Femur (tissue), 1 donor: ENCODE results near the gene ANKH.
A peak's percentile ranks its signal among the peaks of the same experiment; 100 is the strongest.

Experiments used
- DNase-seq: peaks from one replicate; pipeline ENCODE4 v3.0.0-alpha.2; 2017

ANKH gene

DNA sequence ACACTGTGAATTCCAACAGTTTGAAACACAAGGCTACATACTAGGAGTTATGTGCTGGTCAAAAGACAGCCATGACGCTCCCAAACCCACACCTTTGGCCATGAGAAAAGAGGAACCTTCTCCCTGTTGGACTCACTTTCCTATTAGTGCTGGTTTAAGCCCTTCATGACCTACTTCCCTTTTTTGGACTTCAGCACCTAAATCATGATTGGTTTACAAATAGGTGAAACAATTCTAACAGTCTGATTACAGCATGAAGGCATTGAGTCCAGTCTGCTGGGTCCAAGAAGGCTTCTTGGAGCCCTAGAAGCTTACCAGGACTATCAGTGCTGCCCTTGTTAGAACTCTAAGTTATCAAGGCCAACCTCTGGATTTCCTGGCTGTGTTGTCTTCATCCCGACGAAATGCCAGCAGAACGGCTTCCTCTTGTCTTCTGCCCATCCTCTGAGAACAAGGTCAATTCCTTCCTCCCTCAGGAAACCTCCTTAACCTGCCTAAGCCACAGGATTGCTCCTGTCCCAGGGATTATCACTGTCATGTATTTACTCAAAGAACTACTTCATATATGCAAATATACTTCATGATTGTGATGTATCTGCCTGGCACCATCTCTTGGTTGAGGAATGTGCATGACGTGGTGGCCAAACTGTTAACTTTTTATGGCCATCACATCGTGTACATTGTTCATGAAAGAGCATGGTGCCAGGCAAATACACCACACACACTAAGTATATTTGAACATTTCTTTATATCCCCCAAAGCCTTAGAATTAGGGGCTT lies 83.6 kb downstream of the ANKH start:
- no peak for DNase-seq

DNA sequence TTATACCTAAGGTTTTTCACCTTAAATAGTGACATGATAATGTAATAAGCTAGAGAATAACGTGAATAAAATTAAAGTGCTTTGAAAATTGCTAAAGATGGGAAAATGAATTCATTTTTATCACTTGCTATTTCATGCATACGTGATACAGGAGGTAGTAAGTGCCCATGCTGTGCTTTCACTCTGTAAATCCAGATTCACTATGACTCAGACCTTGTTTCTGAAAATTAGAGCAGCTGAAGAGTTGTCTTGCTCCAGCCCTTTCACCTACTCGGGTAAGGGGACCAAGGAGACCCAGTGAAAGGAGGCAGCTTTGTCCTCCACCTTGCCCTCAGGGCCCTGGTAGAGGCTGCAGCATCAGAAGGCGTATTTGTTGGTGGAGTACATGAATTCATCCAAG lies 87.9 kb downstream of the ANKH start:
- DNase-seq: no peak

DNA sequence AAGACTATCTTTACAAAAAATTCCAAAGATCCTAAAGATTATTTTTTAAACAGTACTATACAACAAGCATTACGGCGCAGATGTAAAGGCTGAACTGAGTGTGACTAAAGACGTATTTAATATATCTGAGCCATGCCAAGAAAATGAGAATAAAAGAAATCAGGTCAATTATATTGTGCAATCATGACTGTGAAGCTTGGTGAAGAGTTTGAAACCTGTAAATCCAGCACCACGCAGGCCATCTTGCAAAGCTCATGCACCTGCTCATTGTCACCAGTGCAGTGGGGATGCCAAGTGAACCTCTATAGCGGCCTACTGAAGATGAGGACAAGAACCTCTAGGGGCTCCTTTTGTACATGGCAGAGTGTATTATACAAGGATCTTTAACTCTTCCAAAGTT lies 89.0 kb downstream of the ANKH start:
- DNase-seq: no peak

DNA sequence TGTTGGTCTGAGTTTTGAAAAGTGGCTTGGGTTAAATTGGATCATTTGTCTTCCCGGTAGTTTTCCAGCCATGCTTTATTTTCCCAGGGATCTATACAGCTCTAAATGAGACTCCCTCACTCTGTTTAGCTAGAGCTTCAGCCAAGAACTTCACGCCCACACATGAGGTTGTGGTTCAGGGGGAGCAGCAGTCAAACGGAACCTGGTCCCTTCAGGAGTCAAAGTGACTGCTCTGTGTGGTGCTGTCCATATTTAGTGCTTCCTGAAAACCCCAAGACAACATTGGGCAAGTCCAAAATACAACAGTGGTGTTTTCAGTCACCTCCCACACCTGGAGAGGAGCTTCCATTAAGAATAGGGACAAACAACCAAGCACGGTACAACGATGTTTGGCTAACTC lies 90.5 kb downstream of the ANKH start:
- no peak for DNase-seq

DNA sequence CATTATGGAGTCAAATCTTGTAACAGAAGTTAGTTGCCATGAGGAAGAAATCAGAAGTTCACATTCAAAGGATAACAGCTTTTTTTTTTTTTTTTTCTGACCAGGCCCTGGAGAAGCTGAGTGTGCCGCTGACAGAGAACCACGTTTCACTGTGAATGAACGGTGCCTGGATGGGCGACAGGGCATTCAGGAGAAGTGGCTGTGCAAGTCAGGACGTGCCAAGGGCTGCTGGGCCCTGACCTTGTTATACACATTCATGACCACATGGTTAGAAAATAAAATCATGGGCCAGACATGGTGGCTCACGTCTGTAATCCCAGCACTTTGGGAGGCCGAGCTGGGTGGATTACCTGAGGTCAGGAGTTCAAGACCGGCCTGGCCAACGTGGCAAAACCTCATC lies 91.6 kb downstream of the ANKH start:
- no peak for DNase-seq

DNA sequence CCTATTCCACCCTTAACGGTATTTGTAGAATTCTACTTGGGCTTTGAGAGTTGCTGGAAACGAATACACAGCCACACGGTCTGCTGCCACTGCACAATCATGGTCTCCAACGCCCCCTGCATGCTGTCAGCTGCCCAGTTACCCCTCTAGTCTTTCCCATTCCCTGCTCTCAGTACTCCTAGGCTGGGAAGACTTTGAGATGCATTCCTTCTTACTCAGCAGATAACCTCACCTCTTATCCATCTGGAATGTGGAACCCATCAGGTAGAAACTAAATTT lies 92.8 kb downstream of the ANKH start:
- DNase-seq: no peak

DNA sequence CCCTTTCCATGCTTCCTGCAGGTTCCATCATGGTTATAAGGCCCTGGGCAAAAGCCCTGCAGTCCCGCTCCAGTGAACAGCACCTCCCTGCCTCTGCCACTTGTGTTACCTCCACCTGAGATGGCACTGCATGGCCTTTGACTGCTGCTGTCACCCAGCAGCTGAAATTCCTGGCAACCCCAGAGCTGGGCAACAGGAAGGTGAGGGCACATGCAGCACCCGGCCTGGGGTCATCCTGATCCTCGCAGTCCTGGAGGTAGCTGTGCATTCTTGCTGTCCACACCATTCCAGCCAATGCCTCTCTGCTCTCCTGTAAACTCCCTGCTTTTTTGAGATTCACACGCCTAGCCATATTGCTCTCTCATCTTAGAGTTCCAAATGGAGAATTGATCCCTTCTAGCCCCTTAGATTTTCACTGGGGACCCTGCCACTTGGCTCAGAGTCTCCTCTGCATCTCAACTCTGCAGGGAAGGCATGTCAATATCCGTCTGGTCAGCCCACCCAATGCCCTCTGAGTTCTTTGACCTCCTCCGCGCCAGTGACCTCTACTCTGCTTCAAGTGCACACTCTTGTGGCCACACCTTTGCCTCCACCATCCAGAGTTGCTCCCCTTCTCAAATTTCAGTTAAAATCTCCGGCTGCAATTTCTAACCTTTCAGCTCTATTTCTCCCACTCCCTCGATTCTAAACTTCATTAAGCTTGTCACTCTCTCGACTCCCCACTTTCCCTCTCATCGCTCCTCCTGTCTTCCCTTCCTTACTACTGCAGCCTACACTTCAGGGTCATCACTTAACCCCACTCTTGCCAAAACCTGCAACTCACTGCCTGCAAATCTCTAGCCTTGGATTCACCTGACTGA lies 93.4 kb downstream of the ANKH start:
- no peak for DNase-seq

DNA sequence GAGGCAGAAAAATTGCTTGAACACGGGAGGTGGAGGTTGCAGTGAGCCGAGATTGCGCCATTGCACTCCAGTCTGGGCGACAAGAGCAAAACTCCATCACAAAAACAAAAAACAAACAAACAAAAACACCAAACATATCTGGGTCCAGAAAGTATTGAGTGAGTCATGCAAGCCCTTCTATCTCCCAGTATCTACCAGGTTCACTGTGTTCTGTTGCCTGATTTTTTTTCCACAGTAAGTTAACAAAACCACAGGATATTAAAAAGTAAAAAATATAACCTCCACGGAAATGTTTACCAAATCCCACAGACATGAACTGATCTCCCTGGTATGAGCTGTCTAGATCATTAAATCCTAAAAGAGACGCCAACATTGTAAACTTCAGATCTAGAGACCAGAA lies 94.4 kb downstream of the ANKH start:
- DNase-seq: no peak

DNA sequence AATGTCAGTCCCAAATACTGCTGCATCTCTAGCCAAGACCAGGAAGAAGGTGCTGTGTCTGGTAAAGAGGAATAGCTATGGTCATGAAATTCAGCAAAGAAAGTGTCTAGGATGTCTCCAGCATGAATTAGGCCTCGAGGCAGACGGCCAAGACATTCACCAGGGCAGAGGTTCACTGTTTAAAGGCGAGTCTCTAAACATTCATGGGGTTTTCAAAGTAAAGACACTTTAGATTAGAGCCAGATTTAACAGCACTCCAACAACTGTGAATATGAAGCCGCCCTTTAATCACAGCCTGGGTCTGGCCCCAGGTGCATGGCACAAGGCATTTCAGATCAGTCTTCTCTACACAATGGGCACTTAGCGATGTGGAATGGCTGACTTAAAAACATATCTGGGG lies 95.0 kb downstream of the ANKH start:
- no peak for DNase-seq

DNA sequence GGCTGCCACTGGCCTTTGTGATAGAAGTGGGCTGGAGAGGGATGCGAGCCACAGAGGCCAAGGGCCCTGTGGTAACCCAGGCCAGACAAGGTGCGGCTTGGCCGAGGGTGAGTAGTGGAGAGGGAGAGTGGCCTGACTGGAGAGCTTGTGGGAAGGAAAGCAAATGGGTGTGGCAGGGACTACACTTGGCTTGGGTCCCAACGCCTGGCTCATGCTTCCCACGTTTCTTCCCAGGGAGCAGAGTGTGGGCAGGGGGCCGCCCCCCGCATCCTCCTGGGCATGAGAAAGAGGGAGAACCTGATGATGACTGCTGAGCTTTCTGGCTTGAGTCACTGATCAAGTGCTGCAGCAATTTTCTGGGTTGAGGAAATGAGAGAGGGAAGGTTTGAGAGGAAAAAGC lies 95.7 kb downstream of the ANKH start:
- DNase-seq: peak; percentile 28

DNA sequence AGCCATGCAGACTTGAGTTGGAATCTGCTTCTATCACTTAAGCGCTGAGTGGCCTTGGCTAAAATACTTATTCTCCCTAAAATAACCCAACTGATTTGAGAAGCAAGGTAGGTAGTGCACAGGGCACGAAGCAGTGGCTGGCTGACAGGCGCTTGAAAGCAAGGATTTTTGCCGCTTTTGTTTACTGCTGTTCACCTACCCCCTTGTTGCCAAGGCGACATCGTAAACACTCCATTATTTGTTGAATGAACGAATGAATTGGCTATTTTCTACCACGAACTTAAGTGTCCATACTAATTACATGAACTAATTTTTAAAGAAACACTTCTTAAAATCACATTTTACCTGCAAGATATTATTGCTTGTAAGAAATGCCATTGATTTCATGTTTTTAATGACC lies 98.0 kb downstream of the ANKH start:
- DNase-seq: no peak

DNA sequence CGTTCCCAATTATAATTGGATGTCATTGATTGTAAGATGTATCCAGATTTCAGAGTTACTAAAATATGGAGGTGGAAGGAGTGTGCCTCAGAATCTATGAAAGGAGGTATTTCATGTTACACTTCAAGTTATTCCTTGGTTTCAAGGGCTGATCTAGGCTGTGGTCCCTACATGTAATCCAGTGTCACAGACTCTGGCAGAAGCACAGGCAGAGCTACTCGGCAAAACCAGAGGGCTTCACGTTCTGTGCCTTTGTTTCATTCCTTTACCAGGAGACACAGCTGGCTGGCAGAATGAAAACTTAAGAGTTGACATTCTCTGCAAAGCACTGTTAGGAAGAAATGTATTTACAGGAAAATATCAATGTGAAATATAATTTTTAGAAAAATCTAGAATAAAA lies 99.6 kb downstream of the ANKH start:
- DNase-seq: no peak

DNA sequence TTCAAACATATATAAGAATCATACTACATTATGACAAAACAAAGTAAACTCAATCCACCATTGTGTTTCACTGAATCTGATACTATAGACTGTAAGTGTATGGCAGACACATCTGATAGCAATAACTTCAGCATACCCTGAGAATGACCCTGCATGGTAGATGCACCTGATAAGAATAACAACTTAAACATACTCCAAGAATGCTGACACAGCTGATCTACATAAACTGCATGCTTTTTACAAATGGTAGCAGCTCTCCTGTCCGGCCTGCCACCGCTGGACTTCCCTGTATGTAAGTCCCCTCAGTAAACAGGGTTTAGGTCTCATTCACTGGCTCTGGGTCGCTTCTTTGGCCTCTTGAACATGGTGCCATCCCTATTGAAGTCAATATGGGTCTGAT lies 100.4 kb downstream of the ANKH start:
- no peak for DNase-seq

DNA sequence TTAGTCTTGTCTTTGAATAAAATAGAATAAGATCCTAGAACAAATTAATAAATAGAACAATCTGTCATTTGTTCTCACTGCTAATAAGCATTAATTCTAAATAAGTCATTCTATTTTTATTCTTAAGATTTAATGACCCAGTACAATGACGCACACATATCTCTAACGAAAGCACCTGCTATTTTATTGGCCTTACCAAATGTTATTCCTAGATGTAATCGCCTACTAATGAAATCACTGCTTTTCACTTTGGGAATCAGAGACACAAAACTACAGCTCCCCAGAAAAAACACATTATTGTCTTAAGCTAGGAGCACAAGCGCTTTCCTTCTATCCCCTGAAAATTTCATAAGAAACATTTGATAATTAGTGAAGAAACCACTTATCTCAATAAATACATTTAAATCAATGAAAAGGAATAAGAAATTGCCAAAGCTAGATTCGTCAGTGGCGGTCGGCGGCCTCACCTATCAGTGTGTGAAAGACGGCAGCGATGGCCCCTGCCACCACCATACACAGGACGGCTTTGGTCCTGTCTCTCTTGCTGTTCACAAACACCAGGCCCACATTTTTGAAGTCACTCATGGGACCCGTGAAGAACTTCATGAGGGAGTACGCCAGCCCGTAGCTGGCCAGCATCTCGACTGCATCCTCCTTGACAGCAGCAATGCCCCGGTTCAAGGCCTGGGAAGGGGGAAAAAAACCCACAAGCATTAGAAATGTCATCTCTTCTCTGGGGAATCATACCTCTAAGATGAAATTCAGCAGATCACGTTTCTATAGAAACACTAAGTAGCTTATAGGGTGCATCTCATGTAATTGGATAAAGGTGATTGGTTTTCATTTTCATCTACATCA lies 102.8 kb downstream of the ANKH start:
- DNase-seq: no peak

DNA sequence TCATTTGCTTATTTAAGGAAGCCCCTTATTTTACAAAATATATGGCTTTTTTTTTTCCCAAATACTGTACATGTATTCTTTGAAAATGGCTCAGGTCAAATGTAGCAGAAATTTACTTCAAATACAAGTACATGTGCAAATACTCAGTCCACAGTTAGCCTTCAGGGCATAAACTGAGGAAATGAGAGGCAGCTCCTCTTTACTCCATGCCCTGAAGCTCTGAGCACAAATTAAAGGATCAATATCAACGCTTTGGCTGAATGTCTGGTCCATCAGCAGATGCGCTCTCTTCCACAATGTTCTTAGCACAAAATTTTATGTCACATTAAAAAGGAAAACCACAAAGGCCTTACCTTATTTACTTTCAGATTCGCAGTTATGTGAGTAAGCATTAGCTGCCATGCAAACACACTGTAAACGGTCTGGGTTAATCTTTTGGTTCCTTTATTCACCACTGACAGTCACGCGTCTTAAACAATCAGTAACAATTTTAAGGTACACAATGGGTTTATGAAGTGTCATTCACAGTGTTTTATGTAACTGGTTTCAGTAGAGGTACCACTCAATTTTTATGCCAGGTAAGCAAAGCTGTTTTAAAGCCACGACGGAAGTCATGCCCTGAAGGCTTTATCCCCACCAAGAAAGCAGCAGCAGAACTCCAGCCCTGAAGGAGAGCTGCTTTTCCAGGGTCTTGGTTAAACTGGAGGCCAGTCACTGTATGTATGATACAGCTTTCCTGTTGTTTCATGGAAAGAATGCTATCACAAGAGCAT lies 103.7 kb downstream of the ANKH start:
- no peak for DNase-seq

DNA sequence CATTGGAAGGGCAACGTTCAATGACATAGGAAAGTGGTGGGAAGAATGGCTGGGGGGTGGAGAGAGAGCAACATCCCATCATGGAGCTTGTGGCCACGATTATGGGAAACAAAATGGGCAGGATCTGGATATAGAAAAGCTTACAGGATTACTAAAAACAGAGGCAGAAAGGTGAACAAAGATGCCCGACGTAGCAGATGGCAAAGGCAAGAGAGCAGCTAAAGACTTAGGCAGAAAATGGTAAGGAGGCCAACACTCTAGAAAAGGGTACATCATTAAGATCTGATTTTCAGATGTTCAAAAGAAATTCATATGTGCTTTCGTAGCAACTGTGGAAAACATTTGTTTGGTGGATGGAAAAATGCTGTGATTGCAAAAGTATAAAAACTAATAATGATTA lies 104.5 kb downstream of the ANKH start:
- no peak for DNase-seq

DNA sequence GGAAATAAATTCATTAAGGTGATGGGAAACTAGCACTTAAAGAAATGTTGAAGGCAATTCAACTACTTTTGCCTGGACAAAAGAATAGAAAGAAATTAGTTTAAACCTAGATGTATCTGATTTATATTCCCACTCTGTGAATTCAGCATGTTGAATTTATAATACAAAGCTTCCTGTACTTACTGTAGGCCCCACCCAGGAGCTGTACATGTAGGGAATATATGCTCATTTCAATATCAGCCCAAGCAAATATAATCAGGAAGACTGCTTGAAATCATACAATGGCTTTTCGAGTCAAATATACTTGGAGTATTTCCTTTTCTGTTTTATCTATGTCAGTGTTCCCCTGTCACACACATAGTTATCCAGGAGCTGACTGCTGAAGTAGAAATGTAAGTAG lies 105.0 kb downstream of the ANKH start:
- DNase-seq: no peak

DNA sequence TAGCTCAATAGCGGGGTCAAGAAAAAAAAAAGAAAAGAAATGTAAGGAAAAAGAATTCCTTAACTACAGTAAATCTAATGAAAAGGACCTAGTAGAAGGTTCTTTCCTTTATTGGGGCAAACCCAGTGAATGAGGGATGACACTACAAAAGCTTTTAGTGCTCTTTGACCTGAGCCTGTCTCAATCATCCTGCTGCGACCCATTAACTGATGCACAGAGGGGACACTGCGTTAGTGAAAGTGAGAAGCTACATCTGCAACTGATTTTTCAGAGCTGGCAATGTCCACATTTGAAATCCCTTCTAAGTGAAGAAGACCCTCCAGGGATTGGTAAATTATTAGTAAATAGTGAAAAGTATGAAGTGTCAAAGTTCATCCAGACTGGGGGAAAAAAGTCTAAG lies 106.0 kb downstream of the ANKH start:
- no peak for DNase-seq

DNA sequence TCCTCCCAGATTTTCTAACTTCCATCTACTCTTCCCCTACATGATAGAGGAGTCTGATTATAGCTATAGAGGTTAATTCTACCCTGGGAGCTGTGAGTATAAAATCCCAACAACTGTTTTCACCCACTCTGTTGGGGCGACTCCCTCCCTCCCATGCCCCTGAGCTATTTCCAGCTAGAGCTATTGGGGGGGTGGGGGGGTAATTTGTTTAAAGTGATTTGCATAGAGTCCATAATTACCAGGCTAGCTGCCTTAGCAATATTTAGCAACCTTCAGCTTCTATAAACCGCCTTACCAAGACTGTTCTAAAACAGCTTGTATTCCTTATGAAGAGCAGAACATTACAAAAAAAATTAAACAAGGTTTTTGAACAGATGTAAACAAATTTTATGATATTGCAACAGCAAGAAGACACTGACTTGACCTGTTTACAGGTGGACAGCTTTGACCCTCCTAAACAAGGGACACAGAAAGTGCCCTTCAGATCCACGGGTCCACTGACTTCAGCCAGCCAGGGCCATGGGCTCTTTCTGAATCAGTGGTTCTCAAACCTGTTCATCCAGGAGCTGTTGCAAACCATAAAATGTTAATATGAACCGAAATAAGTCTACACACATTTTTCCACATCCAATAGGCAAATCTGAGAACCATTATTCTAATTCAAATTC lies 108.9 kb downstream of the ANKH start:
- no peak for DNase-seq

DNA sequence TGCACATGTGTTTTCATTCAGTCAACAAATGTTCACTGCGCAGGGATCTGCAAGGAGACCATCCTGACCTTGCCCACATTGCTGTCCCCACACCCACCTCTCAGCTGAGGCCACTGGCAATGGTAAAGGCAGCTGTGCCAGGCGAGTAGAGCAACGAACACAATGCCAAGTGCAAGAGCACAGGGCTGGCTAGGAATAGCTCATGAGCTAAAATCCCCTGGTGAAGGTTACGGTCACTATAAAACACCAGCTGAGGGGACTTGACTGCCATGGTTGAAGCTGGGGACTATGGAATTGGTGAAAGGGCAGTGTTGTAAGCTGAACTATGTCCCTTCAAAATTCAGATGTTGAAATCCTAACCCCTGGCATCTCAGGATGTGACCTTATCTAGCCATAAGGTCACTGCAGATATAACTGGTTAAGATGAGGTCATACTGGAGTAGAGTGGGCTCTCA lies 111.0 kb downstream of the ANKH start:
- DNase-seq: no peak

DNA sequence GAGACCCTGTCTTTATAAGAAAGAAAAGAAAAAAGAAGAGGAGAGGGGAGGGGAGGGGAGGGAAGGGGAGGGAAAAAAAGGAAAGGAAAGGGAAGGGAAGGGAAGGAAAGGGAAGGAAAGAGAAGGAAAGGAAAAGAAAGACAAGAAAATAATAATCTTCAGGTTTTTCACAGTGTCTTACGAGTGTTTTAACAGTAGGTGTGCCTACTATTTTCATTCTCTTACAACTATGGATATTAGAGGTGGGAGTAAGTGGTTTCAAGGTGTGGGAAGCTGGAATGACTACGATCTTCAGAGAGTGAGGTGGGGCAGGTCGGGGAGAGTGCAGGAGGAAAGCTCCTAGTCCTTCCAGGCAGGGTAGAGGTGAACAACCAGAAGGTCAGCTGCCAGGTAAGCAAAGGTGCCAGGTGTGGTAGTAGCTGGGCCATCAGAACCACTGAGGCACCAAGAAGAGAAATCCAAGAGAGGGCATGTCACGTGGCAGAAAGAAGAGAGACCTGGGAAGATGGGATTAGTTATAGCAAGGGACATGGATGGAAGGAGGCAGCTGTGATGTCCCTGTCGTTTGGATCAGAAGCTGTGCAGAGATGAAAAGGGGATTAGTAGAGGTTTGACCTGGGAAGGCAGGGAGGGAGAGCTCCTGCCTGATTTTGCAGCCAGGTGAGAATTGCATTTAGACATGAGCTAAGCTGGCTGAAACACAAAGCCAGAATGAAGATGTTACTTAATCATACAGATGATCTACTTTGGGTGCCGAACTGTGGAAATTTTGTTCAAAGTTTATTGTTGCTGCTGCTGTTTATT lies 111.6 kb downstream of the ANKH start:
- DNase-seq: no peak
